NCI-H2227 treated with DMSO at 0.1 percent for 48 hours (cell line): ENCODE results near the gene SYNDIG1L.
A peak's percentile ranks its signal among the peaks of the same experiment; 100 is the strongest.

ENCODE experiments used
- DNase-seq: peaks from one replicate; lab custom pipeline; 2025; lab: John Stamatoyannopoulos, UW

The SYNDIG1L gene

DNA sequence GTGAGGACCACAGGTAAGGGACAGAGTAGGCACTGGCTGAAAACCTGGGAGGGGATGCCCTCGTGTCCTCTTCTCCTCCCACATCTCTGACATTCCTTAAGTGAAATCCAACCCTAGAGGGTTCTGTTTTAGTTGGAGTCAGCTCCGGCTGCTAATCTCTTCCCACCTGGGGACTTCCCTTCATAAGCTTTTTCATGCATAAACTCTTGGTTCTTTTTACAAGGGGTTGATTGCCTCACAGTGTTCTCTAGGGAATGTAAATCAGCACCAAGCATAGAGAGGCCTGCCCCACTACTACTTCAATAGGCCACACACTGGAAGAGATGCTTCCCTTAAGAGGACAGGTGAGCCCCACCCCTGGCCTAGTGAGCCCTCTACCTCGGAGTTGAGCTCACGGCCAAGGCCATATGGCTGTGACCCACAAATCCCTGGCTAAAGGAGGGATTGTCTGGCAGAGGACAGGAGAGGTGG lies 3.2 kb upstream of the SYNDIG1L start:
- no peak for DNase-seq

GRCh38 chr14:74427651-74428050 lies 1.6 kb upstream of the SYNDIG1L start:
- DNase-seq, result no peak

- DNase-seq, result no peak
Measured at GRCh38 chr14:74425525-74426201, 347 bp downstream of the SYNDIG1L start.

DNA sequence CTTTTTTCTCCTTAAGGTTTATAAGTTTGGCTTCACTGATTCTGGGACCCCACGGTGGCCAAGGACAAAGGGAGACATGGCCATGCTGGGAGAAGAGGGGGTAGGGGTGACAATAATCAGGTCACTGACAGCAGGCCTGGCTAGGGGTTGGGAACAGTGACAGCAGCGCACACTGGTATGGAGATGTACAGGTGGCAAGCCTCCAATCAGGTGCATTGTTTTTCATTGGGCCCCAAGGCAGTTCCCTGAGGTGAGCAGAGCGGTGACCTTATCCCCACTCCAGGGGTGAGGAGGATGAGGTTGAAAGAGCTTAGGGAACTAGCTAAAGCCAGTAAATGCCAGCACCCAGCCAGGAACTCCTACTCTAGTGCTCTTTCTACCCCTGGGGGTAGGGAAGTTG lies 1.4 kb downstream of the SYNDIG1L start:
- DNase-seq, result no peak

DNA sequence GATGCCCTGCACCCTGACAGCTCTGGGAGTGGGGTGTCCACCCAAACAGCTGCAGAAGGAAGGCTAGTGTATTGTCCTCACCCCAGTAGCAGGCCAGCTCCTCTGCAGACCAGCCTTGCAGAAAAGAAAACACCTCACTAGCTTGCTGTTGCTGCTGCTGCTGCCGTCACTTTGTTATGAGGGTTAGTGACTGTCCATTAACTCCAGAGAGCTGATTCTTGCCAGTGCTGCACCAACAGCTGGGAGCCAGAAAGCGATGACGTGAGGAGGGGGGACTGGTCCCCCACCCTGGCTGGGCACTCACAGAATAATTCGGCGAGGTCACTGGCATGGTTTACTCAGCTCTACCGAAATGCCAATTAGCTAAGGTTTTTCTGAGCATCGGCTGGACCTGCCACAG lies 2.8 kb downstream of the SYNDIG1L start:
- DNase-seq, result peak; percentile 7

DNA sequence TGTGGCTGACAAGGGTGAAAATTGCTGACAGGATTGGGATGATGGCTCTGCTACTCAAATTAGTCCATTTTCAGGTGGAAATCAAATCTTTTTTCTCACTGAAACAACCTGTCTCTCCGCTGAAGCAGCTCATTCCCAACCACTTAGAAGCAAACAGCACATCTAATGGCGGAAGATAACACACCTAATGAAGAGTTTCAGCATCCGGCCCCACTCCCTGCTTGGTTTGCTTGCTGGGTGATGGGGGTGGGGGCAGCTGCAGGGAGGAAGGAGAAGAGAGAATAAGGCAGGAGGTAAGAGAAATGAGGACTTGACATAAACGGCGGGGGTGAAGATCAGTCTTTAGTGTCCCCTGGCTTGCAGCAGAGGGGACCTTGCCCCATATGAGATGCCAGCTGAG lies 4.0 kb downstream of the SYNDIG1L start:
- DNase-seq, result peak; percentile 17

DNA sequence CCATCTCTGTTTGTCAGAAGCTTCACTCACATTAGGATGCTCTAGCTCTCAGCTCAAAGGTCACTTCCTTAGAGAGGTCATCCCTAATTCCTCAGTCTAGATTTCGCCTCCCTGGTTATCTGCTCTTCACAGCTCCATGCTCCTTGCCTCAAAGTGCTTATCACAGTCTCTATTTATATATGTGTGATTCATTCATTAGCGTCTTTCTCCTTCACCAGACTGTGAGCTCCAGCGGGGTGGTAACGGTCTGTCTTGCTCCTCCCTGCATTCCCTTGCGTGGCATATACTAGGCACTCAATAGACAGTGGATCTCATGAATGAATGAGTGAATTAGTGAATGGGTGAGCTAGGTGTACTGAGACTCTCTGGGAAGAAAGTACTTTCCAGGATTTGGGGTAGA lies 6.9 kb downstream of the SYNDIG1L start:
- no peak for DNase-seq

DNA sequence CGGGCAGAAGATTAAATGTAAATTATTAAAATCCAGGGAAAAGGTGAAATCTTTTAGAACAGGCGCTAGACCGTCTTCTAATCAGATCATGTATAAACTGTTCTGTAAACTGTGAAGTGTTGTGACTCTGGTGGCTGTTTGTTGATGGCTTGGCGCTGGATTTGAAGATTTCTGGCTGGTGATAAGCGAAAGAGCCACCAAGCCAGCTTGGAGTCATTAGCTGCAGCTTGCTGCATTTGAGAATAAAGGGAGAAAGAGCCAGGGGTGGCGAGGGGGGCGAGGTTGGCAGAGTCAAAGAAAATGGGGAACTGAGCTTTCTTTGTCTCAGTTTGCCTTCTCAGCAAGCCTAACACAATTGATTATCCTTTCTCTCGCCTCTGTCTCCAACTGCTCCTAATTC lies 8.0 kb downstream of the SYNDIG1L start:
- DNase-seq, result no peak

GRCh38 chr14:74417611-74418010 lies 8.4 kb downstream of the SYNDIG1L start:
- DNase-seq, result no peak

GRCh38 chr14:74417201-74417600 lies 8.8 kb downstream of the SYNDIG1L start:
- no peak for DNase-seq

- no peak for DNase-seq
Measured at GRCh38 chr14:74415115-74415437, 10.9 kb downstream of the SYNDIG1L start.

DNA sequence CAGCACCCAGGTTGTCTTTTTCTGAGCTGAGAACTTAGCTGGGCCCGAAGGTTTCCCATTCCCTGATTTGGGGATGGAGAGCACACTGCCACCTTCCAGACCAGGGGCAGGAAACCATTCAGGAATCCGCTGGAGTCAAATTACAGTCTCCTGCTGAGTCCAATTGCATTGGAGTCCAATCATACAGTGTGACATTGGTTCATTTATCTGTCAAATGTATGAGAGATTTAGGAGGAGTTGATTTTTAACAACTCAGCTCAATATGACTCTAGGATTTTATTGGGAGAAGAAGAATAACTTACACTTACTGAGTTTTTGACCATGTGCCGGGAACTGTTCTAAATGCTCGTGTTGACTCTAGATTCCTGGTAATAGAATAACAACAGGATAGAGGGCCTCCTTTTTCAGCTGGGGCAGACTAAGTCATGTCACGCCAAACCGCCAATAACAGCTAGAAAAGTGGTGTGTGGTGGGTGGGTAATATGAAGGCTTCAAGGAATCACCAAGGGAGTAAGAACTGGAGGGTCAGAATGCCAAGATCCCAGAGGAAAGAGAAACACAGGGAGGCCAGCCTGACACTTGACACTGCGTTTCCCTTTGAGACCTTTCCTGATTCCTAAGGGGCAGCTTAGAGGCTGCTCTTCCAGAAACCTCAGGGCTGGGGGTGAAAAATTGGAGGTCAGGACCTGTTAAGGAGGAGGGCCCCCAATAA lies 11.5 kb downstream of the SYNDIG1L start:
- DNase-seq, result peak; percentile 23

DNA sequence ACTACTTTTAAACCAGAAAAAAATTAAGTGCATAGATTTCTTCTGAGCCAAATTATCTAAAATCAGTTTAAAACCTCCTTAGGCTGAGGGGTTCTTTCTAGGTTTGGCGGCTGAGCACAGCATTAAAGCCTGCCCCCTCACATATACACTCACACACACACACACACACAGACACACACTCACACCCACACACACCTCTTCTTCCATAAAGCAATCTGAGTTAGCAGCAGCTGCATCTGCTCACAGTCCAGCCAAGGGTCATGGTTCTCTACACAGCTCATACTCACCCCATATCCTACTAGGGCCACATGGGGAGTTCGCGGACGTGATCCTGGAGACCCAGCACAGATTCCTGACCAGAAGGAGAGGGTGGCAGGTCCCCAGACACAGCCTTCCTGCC lies 12.4 kb downstream of the SYNDIG1L start:
- DNase-seq, result peak; percentile 36

DNA sequence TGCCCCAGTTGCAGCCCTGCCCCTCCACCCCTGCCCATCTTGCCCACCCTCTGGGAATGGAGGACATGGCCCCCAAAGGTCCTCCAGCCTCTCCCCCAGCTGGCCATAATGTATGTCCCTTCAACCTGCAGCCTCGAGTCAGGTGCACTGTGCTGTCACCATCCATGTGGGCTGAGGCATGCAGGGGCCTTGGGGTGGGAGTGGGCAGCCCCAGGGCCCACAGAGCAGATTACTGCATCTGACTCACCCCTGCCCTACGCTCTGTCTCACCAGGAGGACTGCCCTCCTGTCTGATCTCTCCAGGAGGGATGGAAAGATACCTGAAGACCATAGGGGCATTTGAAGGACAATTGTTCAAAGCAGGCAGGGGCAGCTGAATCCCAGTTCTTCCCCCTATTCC lies 13.3 kb downstream of the SYNDIG1L start:
- no peak for DNase-seq

DNA sequence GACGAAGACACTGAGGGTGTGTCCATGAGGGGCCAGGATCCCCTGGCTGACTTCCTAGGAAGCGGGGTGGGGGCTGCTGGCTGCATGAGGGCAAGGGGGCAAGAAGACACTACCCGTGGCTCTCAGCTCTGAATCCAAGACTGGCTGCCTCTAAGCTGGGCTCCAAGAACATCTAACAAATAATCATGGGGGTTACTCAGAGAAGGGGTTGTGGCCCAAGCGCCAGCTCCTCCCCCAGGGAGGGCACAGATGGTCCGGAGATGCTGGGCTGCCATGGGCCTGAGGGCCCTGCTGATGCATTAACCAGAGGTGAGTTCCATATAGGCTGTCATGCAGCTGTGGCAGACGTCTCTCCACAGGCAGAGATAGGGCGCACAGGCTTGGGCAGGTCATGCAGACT lies 14.3 kb downstream of the SYNDIG1L start:
- no peak for DNase-seq

- DNase-seq, result no peak
Measured at GRCh38 chr14:74409441-74409840, 16.6 kb downstream of the SYNDIG1L start.

GRCh38 chr14:74408870-74409269 lies 17.1 kb downstream of the SYNDIG1L start:
- no peak for DNase-seq

GRCh38 chr14:74407801-74408154 lies 18.2 kb downstream of the SYNDIG1L start:
- DNase-seq, result no peak

GRCh38 chr14:74407021-74407800 lies 18.8 kb downstream of the SYNDIG1L start:
- no peak for DNase-seq

DNA sequence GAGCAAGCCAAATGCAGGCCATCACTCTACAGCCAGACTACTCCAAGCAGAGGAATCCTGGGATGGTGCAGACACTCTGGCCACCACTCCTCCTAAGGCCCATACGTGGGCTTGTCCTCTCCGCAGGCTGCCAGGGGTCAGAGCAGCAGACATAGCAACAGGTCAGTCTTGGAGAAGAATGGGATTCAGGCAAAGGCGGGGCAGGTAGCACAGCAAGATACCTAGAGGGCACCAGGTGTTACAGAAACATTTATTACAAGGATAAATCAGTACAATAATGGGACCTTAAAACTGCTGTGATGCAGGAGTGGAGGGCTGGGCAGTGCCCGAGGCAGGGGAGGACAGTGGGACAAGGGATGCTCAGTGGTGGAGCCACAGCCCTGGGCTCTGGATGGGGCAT lies 20.3 kb downstream of the SYNDIG1L start:
- DNase-seq, result no peak

GRCh38 chr14:74404435-74404834 lies 21.6 kb downstream of the SYNDIG1L start:
- no peak for DNase-seq

- DNase-seq, result no peak
Measured at GRCh38 chr14:74403619-74404417, 22.2 kb downstream of the SYNDIG1L start.
